Stimulated activated naive CD8-positive, alpha-beta T cell treated with anti-CD3 and anti-CD28 coated beads, Interleukin-15, Interleukin-2, amounts not matched to agents 100 U/mL and 50 U/mL, for 24 hours (primary cell): ENCODE data around the gene GSPT1.
"Not testable (repeated sequence)": the region's sequence is repeated elsewhere in the genome, so short reads cannot be mapped to it uniquely, and the experiment has no call there.

Experiments used
- ATAC-seq: fragments of 150-1000 bp; cut with Tn5 transposase; one replicate; pipeline ENCODE4 v1.10.0; 2021
- DNase-seq: peaks from one replicate; pipeline ENCODE4 v3.0.0; 2021

The GSPT1 gene

GRCh38 chr16:11915644-11916523 lies at the start of gene GSPT1:
TSS of gene GSPT1 (minus strand) at chr16:11915956. CDS start at chr16:11915720, 236 bp downstream.
- DNase-seq: peak; percentile 99
- ATAC-seq: peak; percentile 93

GRCh38 chr16:11964761-11965551 lies 49.2 kb upstream of the GSPT1 start, which contains the start of gene TNFRSF17:
TSS of gene TNFRSF17 (plus strand) at chr16:11965210. CDS start at chr16:11965325, 115 bp downstream.
- ATAC-seq (peak; percentile 14), DNase-seq (no peak)

- ATAC-seq (no peak), DNase-seq (no peak)
Observed at GRCh38 chr16:11963706-11964105, 48.0 kb upstream of the GSPT1 start.

GRCh38 chr16:11962978-11963377 lies 47.2 kb upstream of the GSPT1 start:
- ATAC-seq, DNase-seq: not testable (repeated sequence)

GRCh38 chr16:11962457-11962856 lies 46.7 kb upstream of the GSPT1 start:
- not testable (repeated sequence) for ATAC-seq

GRCh38 chr16:11957591-11958395 lies 42.0 kb upstream of the GSPT1 start:
- no peak for ATAC-seq
- no peak for DNase-seq

More at GRCh38 chr16:11962457-11962856, 46.7 kb upstream of the GSPT1 start:
- DNase-seq: not testable (repeated sequence)

- ATAC-seq: no peak
- DNase-seq: no peak
Observed at GRCh38 chr16:11956558-11956957, 40.8 kb upstream of the GSPT1 start.

GRCh38 chr16:11955713-11956123 lies 40.0 kb upstream of the GSPT1 start:
- DNase-seq (no peak), ATAC-seq (no peak)

GRCh38 chr16:11953576-11953975 lies 37.8 kb upstream of the GSPT1 start:
- DNase-seq, ATAC-seq: not testable (repeated sequence)

- ATAC-seq (no peak), DNase-seq (no peak)
Observed at GRCh38 chr16:11950388-11950787, 34.6 kb upstream of the GSPT1 start.

- ATAC-seq (peak; percentile 68), DNase-seq (peak; percentile 20)
Observed at GRCh38 chr16:11949527-11949926, 33.8 kb upstream of the GSPT1 start.

GRCh38 chr16:11948819-11949218 lies 33.1 kb upstream of the GSPT1 start:
- ATAC-seq (no peak), DNase-seq (no peak)

- no peak for ATAC-seq
- no peak for DNase-seq
Observed at GRCh38 chr16:11946433-11946832, 30.7 kb upstream of the GSPT1 start.

GRCh38 chr16:11941945-11942344 lies 26.2 kb upstream of the GSPT1 start, which contains the start of gene NPIPB2:
TSS of gene NPIPB2 (minus strand) at chr16:11942045. CDS start at chr16:11942045, 0 bp downstream.
- not testable (repeated sequence) for DNase-seq, ATAC-seq

GRCh38 chr16:11927350-11927749 lies 11.6 kb upstream of the GSPT1 start:
- ATAC-seq, DNase-seq: not testable (repeated sequence)

- ATAC-seq, DNase-seq: not testable (repeated sequence)
Observed at GRCh38 chr16:11924046-11924445, 8.3 kb upstream of the GSPT1 start.

- ATAC-seq (no peak), DNase-seq (no peak)
Observed at GRCh38 chr16:11916524-11917285, 949 bp upstream of the GSPT1 start.

- DNase-seq: peak; percentile 60
- ATAC-seq: peak; percentile 29
Observed at GRCh38 chr16:11915114-11915643, 577 bp downstream of the GSPT1 start.

- ATAC-seq (no peak), DNase-seq (peak; percentile 41)
Observed at GRCh38 chr16:11914210-11915113, 1.3 kb downstream of the GSPT1 start.
